ENCODE data around the gene FHIT. TPM values are rescaled to one million over a fixed set of nuclear protein-coding genes. Genes with fewer than 3 reads are reported as not detected.

The FHIT gene
- total and polyA plus RNA-seq, 10 of the 15 experiments (the other 5 are each of a cell fraction or from before 2014, with no cell fraction given): 4.2 to 14.9 (median 9.4) TPM

DNA sequence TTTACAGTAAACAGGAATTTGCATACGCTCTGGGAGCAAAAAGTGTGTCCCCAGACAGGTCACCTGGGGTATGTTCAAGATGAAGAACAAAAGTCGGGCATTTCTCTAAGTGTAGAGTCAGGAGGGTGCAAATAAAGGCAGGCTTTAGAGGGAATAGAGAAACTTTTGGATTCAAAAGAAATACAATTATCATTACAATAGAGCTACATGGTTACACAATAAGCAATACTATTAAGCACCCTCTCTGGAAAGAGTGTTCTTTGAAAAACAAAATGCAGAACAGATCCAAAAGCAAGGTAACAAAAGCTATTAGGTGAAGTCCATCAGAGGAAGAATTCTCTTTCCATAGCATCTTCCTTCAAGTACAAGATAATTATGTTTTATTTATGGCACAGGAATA is 679.7 kb downstream of the FHIT start (continued):
- no peak for TF ChIP-seq TCF12 (IDR thresholded peaks at IDR 0.05; ENCODE audit: low read depth, low read length)

GRCh38 chr3:60557122-60557521 is 694.1 kb downstream of the FHIT start:
- Histone ChIP-seq H3K79me2 (ENCODE audit: control insufficient read depth, insufficient read depth, low read length) (no peaks in the 10 kb centered on the region), H3K27ac (ENCODE audit: control insufficient read depth, insufficient read depth) (no peak overlapping the region), H2AFZ (ENCODE audit: control insufficient read depth, low read depth, low read length) (no peak overlapping the region), H3K4me1 (ENCODE audit: control insufficient read depth, insufficient read depth, low read length) (peaks cover 7% of the 10 kb centered on the region), H4K20me1 (ENCODE audit: control insufficient read depth, insufficient read depth) (no peaks in the 10 kb centered on the region), H3K9me3 (replicated peaks; ENCODE audit: control insufficient read depth, insufficient read depth, low read length) (no peaks in the 10 kb centered on the region), H3K9ac (ENCODE audit: control insufficient read depth, insufficient read depth, low read length) (no peak overlapping the region), H3K4me3 (no peak overlapping the region), H3K27me3 (replicated peaks in 1 of 2; ENCODE audit: control insufficient read depth in 2 of 2, insufficient read depth in 2 of 2, low read length in 1 of 2) (no peaks in the 10 kb centered on the region), H3K4me2 (ENCODE audit: control insufficient read depth, insufficient read depth) (no peak overlapping the region), H3K36me3 (ENCODE audit: control insufficient read depth in 2 of 2, insufficient read depth in 2 of 2, low read length in 1 of 2) (no peaks in the 10 kb centered on the region)
- WGBS (ENCODE audit: insufficient coverage, insufficient replicate concordance, low lambda C conversion rate, missing lambda C conversion rate): 65% methylated on average over 3 of the region's 3 CpGs
- POLR2A ChIA-PET: interaction anchor here (0.7 to 1.7 kb wide), 2 partner anchors 21 to 82 kb away, joined by 3 to 4 read pairs; no protein-coding TSS in a partner anchor
- intact Hi-C loops (cut with micrococcal nuclease; ENCODE audit: unreplicated experiment) (loop anchor here (5.0 kb wide), 1 partner anchor 95 kb away; no protein-coding TSS in a partner anchor), in situ Hi-C loops (cut with MboI) (no loop called here)
- TF ChIP-seq YY1 (IDR thresholded peaks at IDR 0.05; ENCODE audit: low read depth, low read length) (no peak), STAT3 (IDR thresholded peaks at IDR 0.05; ENCODE audit: low read depth, low read length) (no peak), CUX1 (IDR thresholded peaks at IDR 0.05; ENCODE audit: insufficient replicate concordance, low read depth, low read length) (no peak), POU2F2 (IDR thresholded peaks at IDR 0.05; ENCODE audit: borderline replicate concordance, low read depth, low read length) (no peak), CHD2 (IDR thresholded peaks at IDR 0.05; ENCODE audit: borderline replicate concordance, low read depth, low read length) (no peak), GABPA (IDR thresholded peaks at IDR 0.05; ENCODE audit: low read depth) (no peak), JUND (IDR thresholded peaks at IDR 0.05; ENCODE audit: low read depth, low read length) (no peak), SUZ12 (IDR thresholded peaks at IDR 0.05; ENCODE audit: unreplicated experiment) (no peak), EGR1 (IDR thresholded peaks at IDR 0.05; ENCODE audit: borderline replicate concordance in 1 of 2, low read depth in 2 of 2, low read length in 2 of 2) (no peak), ZSCAN29 (IDR thresholded peaks at IDR 0.05) (no peak)
- no peak for DNase-seq (ENCODE audit: low read depth, low spot score)
- RAD21 ChIA-PET (ENCODE audit: unreplicated experiment): no interaction called here
- FAIRE-seq: no peak
- ATAC-seq: no peak
- CTCF ChIA-PET: interaction anchor here (1.5 kb wide), 1 partner anchor 21 kb away, joined by 3 read pairs; no protein-coding TSS in a partner anchor
- no TSS peak for BruUV-seq (replicated peaks)
- SMC1A ChIA-PET (ENCODE audit: uncharacterized antibody, unreplicated experiment): interaction anchor here (1.5 to 1.7 kb wide), 2 partner anchors 13 to 94 kb away, joined by 3 to 6 read pairs; no protein-coding TSS in a partner anchor
